ENCODE results near the gene CAP2.

Gene CAP2

GRCh38 chr6:17472653-17473183 is 79.3 kb downstream of the CAP2 start:
- DNase-seq (ENCODE audit: low read depth) = no peak
- H3K4me3 ChIP-seq (ENCODE audit: control insufficient read depth, low read depth, low read length) = no peak overlapping the region
- no peak for TF ChIP-seq CTCF (IDR thresholded peaks at IDR 0.05; ENCODE audit: control insufficient read depth, insufficient read depth, low read depth, low read length, missing control alignments)

- no peak overlapping the region for H3K4me3 ChIP-seq (ENCODE audit: control insufficient read depth, low read depth, low read length)
- no peak for DNase-seq (ENCODE audit: low read depth)
- TF ChIP-seq CTCF (IDR thresholded peaks at IDR 0.05; ENCODE audit: control insufficient read depth, insufficient read depth, low read depth, low read length, missing control alignments) = no peak
Observed at GRCh38 chr6:17473554-17473953, 80.2 kb downstream of the CAP2 start.

- DNase-seq (ENCODE audit: low read depth) = no peak
- no peak for TF ChIP-seq CTCF (IDR thresholded peaks at IDR 0.05; ENCODE audit: control insufficient read depth, insufficient read depth, low read depth, low read length, missing control alignments)
- no peak overlapping the region for H3K4me3 ChIP-seq (ENCODE audit: control insufficient read depth, low read depth, low read length)
Observed at GRCh38 chr6:17474289-17474688, 80.9 kb downstream of the CAP2 start.

GRCh38 chr6:17475606-17476244 is 82.3 kb downstream of the CAP2 start:
- TF ChIP-seq CTCF (IDR thresholded peaks at IDR 0.05; ENCODE audit: control insufficient read depth, insufficient read depth, low read depth, low read length, missing control alignments) = no peak
- H3K4me3 ChIP-seq (ENCODE audit: control insufficient read depth, low read depth, low read length) = no peak overlapping the region
- DNase-seq (ENCODE audit: low read depth) = no peak

- no peak for TF ChIP-seq CTCF (IDR thresholded peaks at IDR 0.05; ENCODE audit: control insufficient read depth, insufficient read depth, low read depth, low read length, missing control alignments)
- no peak overlapping the region for H3K4me3 ChIP-seq (ENCODE audit: control insufficient read depth, low read depth, low read length)
- DNase-seq (ENCODE audit: low read depth) = no peak
Observed at GRCh38 chr6:17476511-17476910, 83.1 kb downstream of the CAP2 start.

GRCh38 chr6:17477356-17477755 is 84.0 kb downstream of the CAP2 start:
- no peak for TF ChIP-seq CTCF (IDR thresholded peaks at IDR 0.05; ENCODE audit: control insufficient read depth, insufficient read depth, low read depth, low read length, missing control alignments)
- no peak for DNase-seq (ENCODE audit: low read depth)
- no peak overlapping the region for H3K4me3 ChIP-seq (ENCODE audit: control insufficient read depth, low read depth, low read length)
